Endometrial microvascular endothelial cells (primary cell): ENCODE measurements around the gene KCNK15. TPM values are rescaled to one million over a fixed set of nuclear protein-coding genes. Genes with fewer than 3 reads are reported as not detected.

Experiments
- in situ Hi-C: cut with HindIII; loops from 2 replicates; pipeline ENCODE4 v1.10.0; 2017; ENCODE audit warnings: low sequenced_read_pairs, low pct_unique_long_range_greater_than_20kb; ENCODE audit errors: inconsistent ontology term
- total RNA-seq: library from RNA; depleted of rRNA; stranded (reverse); fragments of >200 nt; gene quantifications from one replicate; pipeline ENCODE4 v1.2.3, GENCODE V29; 2015; ENCODE audit errors: inconsistent ontology term

Gene KCNK15
- total RNA-seq, 1 donor from 2014 or later, result not detected

GRCh38 chr20:44772636-44773035 lies 27.0 kb downstream of the KCNK15 start:
- in situ Hi-C loops, result no loop called here

GRCh38 chr20:44773070-44773829 lies 27.6 kb downstream of the KCNK15 start:
- in situ Hi-C loops, result no loop called here

GRCh38 chr20:44776980-44777379 lies 31.3 kb downstream of the KCNK15 start:
- in situ Hi-C loops, result no loop called here

GRCh38 chr20:44780226-44780625 lies 34.6 kb downstream of the KCNK15 start:
- in situ Hi-C loops, result no loop called here

GRCh38 chr20:44781118-44781517 lies 35.5 kb downstream of the KCNK15 start:
- in situ Hi-C loops, result no loop called here

GRCh38 chr20:44781791-44782190 lies 36.1 kb downstream of the KCNK15 start:
- in situ Hi-C loops, result no loop called here

- in situ Hi-C loops, result no loop called here
Measured at GRCh38 chr20:44784688-44785087, 39.0 kb downstream of the KCNK15 start.

GRCh38 chr20:44785768-44786167 lies 40.1 kb downstream of the KCNK15 start:
- in situ Hi-C loops, result no loop called here

GRCh38 chr20:44787299-44787698 lies 41.6 kb downstream of the KCNK15 start:
- in situ Hi-C loops, result no loop called here

- in situ Hi-C loops, result no loop called here
Measured at GRCh38 chr20:44788706-44789456, 43.2 kb downstream of the KCNK15 start.

- in situ Hi-C loops, result no loop called here
Measured at GRCh38 chr20:44790638-44791393, 45.2 kb downstream of the KCNK15 start.

GRCh38 chr20:44792796-44793195 lies 47.1 kb downstream of the KCNK15 start:
- in situ Hi-C loops, result no loop called here

GRCh38 chr20:44795836-44796235 lies 50.2 kb downstream of the KCNK15 start:
- in situ Hi-C loops, result no loop called here

- in situ Hi-C loops, result no loop called here
Measured at GRCh38 chr20:44796311-44796710, 50.6 kb downstream of the KCNK15 start.

- in situ Hi-C loops, result no loop called here
Measured at GRCh38 chr20:44796758-44797457, 51.2 kb downstream of the KCNK15 start.

GRCh38 chr20:44799691-44800090 lies 54.0 kb downstream of the KCNK15 start:
- in situ Hi-C loops, result no loop called here

- in situ Hi-C loops, result no loop called here
Measured at GRCh38 chr20:44800391-44801046, 54.9 kb downstream of the KCNK15 start.
